Uterus (tissue), 2 donors: Measurements from ENCODE around the gene ZNF618.

Experiments
- CTCF ChIP-seq, 4 experiments: fragments of 200-600 bp in 2 of 4; fragments of 450-650 bp in 2 of 4; sonication (generic) in 2 of 4; IDR thresholded peaks; one replicate each; pipeline ENCODE4 v1.5.1; 2016 to 2019; ENCODE audit warnings: antibody characterized with exemption in 4 of 4, mild to moderate bottlenecking in 2 of 4, moderate library complexity in 1 of 4
- POLR2A ChIP-seq, 2 donors: fragments of 450-650 bp; IDR thresholded peaks; one replicate each; pipeline ENCODE4 v1.6.1; 2016; ENCODE audit warnings: antibody characterized with exemption in 2 of 2, mild to moderate bottlenecking in 1 of 2, moderate library complexity in 1 of 2

- TF ChIP-seq CTCF (IDR thresholded peaks at IDR 0.05), result no peak
- TF ChIP-seq POLR2A (IDR thresholded peaks at IDR 0.05), result no peak
These were observed 82.4 kb downstream of the ZNF618 start for GRCh38 chr9:113958556-113958955.
